ENCODE results near the gene CYP4F22. TPM values are rescaled to one million over a fixed set of nuclear protein-coding genes. Genes with fewer than 3 reads are reported as not detected.

The CYP4F22 gene
- total RNA-seq, 1 experiment from 2014 or later, result 2.8 TPM

Other genes starting within 250 kb of the CYP4F22 start
- 7.4 and 8.6 TPM in 2 replicates for gene BRD4, start 176.0 kb upstream of the CYP4F22 start, total RNA-seq (2014; rRNA removed; shearing (Covaris generic))
- gene AKAP8, start 128.7 kb upstream of the CYP4F22 start, total RNA-seq (2014; rRNA removed; shearing (Covaris generic)), result 19.6 and 25.3 TPM in 2 replicates
- gene AKAP8L, start 89.5 kb upstream of the CYP4F22 start, total RNA-seq (2014; rRNA removed; shearing (Covaris generic)), result 86.3 and 92.4 TPM in 2 replicates
- gene WIZ, start 58.6 kb upstream of the CYP4F22 start, total RNA-seq (2014; rRNA removed; shearing (Covaris generic)), result 24.9 and 28.2 TPM in 2 replicates
- gene RASAL3, start 44.0 kb upstream of the CYP4F22 start, total RNA-seq (2014; rRNA removed; shearing (Covaris generic)), result not detected in 2 replicates
- not detected in 2 replicates for gene PGLYRP2, start 29.0 kb upstream of the CYP4F22 start, total RNA-seq (2014; rRNA removed; shearing (Covaris generic))
- not detected in 2 replicates for gene CYP4F8, start 106.7 kb downstream of the CYP4F22 start, total RNA-seq (2014; rRNA removed; shearing (Covaris generic))
- gene CYP4F3, start 132.4 kb downstream of the CYP4F22 start, total RNA-seq (2014; rRNA removed; shearing (Covaris generic)), result not detected in 2 replicates
- gene CYP4F12, start 164.6 kb downstream of the CYP4F22 start, total RNA-seq (2014; rRNA removed; shearing (Covaris generic)), result 5.3 and 19.4 TPM in 2 replicates
- not detected in 2 replicates for gene OR10H2, start 219.5 kb downstream of the CYP4F22 start, total RNA-seq (2014; rRNA removed; shearing (Covaris generic))
- gene OR10H3, start 229.5 kb downstream of the CYP4F22 start, total RNA-seq (2014; rRNA removed; shearing (Covaris generic)), result not detected in 2 replicates

All from G401 (cell line).